CD4-positive, alpha-beta T cell treated with Interleukin-2 at 100 ng/mL for 4 hours (primary cell): ENCODE results near the gene MB21D2.
"Not testable (repeated sequence)": the region's sequence is repeated elsewhere in the genome, so short reads cannot be mapped to it uniquely, and the experiment has no call there.

ENCODE experiments used
- DNase-seq: peaks from one replicate; pipeline ENCODE4 v3.0.0-alpha.2; 2020; ENCODE audit warnings: low spot score

The MB21D2 gene

GRCh38 chr3:192860454-192860853 lies 57.2 kb downstream of the MB21D2 start:
- no peak for DNase-seq

DNA sequence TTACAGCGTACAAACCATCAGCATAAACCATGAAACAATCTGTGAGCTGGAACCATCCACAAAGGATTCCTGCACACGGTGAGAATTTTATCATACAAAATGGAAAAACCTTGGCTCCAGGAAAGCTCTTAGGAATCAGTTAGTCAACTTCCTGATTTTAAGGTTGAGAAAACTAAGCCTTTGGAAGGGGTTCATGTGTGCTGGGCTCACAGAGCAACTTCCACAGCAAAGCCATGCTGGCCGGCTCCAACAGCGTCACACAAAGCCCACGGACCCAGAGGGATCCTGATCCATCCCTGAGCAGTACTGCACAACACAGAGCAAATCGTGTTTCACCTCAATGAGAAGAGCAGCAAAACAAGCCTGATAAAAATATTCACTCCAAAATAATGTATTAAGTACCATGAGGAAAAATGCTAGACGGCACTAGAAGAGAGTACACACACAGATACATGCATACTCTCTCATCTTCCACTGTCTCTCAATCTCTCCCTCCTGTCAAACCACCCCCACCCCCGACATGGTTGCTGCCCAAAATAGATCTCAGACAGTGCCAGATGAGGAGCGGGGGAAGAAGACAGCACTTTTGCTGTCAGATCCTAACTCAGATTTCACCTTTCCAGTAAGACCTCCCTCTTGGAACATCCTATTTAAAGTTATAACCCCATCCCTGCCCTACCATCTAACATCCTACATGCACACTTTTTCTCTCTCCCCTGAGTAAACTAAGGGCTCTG lies 58.6 kb downstream of the MB21D2 start:
- no peak for DNase-seq

DNA sequence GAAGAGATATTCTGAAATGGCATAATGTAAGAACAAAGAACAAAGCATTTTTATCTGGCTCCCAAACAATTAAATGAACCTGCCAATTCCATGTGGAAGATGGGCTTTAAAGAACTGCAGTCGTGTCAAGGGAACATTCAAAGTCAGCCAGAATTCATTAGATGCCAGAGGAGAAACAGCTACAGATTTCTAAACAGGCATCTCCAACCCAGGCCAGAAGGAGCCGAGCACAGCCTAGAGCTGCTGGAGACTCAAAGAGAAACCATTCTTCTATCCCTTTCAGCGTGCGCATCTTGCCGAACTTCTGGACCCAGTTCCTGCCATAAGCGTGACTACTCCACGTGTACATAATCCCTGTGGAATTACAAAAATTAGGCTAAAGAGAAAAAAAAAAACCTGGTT lies 60.4 kb downstream of the MB21D2 start:
- no peak for DNase-seq

DNA sequence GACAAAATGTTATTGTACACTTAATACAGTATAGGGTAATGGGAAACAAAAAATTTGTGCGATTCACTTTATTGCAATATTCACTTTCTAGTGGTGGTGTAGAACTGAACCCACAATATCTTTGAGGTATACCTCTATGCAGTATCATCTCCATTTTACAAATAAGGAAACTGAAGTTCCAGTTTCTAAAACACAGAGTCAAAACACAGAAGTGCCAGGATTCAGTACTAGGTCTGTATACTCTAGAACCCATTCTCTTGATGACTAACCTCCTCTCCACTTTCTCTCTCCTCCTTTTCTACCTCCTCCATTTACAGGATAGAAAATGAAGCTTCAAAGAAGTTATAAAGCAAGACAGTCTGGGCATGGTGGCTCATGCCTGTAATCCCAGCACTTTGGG lies 62.2 kb downstream of the MB21D2 start:
- no peak for DNase-seq

GRCh38 chr3:192851821-192852372 lies 65.8 kb downstream of the MB21D2 start:
- peak; percentile 5 for DNase-seq

- peak; percentile 31 for DNase-seq
These were observed 67.1 kb downstream of the MB21D2 start for GRCh38 chr3:192850451-192850981.

DNA sequence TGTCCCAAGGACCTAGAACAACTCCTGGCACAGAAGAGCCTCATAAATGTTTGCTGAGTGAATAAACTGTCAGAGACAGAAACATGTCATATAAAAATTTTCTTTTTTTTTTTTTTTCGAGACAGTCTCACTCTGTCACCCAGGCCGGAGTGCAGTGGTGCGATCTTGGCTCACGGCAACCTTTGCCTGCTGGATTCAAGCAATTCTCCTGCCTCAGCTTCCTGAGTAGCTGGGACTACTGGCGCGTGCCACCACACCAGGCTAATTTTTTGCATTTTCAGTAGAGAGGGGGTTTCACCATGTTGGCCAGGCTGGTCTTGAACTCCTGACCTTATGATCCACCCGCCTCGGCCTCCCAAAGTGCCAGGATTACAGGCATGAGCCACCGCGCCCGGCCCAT lies 67.8 kb downstream of the MB21D2 start:
- DNase-seq, result not testable (repeated sequence)

DNA sequence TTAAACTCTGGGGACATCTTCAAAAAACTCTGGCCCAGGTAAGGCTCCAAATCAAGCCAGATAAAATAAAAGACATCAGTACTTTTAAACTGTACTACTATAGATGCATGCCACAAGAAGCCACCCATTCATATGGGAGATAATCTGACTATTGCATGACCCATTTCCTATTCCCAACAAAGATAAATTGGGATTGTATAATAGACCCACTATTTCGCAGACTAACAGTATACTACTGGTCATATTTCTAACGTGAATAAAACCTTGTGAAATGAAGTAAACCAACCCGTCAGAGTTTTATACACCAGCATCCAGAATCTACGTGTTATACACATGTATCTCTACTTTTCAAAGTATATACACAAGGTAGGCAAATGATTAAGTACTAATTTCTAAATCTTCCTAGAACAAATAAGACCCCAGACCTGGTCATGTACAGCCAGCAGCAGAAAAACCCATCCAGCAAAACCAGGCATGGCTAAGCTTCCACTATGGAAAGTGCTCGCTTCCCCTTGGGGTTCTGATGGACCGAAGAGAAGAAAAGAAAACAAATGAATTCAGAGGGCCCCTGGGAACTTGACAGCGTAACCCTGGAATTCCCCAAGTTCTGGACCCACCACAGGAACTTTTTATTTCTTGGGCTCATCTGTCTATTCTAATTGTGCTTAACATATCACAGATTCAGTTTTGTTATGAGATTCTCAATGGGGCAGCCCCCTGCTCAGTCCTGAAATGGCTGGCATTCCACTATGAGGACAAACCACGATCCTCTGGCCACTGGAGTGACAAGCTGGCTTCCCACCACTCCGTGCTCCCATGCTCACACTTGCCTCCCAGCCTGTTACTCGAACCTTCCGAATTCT lies 69.1 kb downstream of the MB21D2 start:
- DNase-seq, result no peak

DNA sequence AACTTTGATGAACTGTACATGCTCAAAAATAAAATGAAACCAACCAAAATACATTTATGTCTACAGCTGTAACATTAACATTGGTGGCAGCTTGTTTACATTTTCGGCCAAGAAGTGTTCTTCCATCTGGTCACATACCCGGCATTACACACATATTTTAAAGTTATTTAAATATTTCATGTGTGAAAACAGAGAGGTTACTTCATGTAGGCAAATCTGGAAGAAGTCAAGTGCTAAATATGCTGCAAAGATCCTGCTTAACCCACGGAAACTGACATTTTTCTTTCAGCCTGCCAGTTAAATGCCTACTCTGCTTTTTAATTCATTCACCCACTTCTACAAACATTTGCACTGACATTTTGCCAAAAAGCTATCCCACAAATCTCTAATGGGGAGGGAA lies 69.7 kb downstream of the MB21D2 start:
- no peak for DNase-seq

- DNase-seq, result no peak
These were observed 72.2 kb downstream of the MB21D2 start for GRCh38 chr3:192845526-192845855.

- no peak for DNase-seq
These were observed 72.7 kb downstream of the MB21D2 start for GRCh38 chr3:192844836-192845525.

GRCh38 chr3:192844486-192844765 lies 73.2 kb downstream of the MB21D2 start:
- no peak for DNase-seq

- no peak for DNase-seq
These were observed 73.8 kb downstream of the MB21D2 start for GRCh38 chr3:192843723-192844485.

DNA sequence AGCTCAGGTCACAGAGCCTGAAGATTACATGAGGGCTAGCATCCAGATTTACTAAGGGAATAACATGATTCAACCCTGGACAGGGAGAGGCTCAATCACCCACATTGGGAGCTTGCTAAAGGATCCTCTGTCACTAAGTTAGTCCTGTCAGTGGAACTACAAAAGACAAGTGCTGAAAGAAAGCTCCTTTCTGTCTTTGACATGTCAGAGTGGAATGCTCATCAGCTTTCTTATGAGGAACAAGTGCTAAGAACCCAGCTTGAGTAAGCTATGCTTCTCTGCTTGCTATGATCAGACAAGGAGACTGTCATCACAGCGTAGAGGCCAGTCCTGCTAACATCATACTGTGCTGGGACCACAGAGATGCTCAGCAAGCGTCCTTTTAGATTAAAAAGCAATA lies 74.5 kb downstream of the MB21D2 start:
- no peak for DNase-seq

GRCh38 chr3:192842711-192843110 lies 74.9 kb downstream of the MB21D2 start:
- DNase-seq, result no peak

GRCh38 chr3:192842138-192842537 lies 75.5 kb downstream of the MB21D2 start:
- no peak for DNase-seq

DNA sequence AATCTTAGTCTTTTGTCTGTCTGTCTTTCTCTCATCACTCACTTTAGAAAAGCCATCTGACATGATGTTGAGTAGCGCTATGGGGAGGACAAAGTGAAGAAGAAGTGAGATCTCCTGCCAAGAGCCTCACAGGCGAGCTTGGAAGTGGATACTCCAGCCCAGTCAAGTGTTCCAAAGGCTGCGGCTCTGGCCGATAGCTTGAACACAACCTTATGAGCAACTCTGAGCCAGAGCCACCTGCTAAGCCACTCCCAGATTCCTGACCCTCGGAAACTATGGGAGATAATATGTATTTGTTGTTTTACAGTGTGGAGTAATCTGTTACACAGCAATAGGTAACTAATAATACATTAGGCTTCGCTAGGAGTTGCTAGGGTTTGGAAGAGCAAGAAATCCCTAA lies 76.2 kb downstream of the MB21D2 start:
- no peak for DNase-seq

DNA sequence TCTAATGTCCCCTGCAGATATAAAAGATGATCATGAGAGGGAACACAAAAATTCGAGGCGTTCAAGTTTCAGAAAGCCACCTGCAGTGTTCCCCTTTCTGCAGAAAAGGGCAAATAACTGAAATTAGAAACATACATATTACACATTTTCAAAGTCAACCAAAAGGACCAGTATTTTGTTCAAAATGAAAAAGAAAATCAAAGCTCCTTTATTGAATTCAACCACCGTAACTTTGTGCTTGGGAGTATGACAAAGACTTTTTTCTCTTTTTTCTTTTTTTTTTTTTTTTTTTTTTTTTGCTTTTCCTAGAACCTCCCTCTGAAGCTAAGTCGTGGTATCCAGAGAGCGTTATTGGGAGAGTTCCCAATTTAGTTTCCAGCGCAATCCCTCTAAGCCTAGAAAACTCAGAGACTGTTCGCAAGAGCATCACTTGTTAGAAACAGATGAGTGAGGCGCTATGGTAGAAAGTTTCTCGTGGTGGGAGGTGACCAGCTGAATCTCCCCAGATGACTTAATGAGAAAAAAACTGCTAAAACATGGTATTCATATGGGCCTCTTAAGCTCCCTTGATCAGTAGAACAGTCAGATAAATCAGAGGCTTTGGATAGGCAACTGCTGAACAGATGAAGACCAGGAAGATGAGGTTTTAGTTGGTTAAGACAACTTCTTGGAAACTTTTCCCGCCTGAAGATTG lies 77.4 kb downstream of the MB21D2 start:
- no peak for DNase-seq

- DNase-seq, result no peak
These were observed 81.5 kb downstream of the MB21D2 start for GRCh38 chr3:192835818-192836815.

DNA sequence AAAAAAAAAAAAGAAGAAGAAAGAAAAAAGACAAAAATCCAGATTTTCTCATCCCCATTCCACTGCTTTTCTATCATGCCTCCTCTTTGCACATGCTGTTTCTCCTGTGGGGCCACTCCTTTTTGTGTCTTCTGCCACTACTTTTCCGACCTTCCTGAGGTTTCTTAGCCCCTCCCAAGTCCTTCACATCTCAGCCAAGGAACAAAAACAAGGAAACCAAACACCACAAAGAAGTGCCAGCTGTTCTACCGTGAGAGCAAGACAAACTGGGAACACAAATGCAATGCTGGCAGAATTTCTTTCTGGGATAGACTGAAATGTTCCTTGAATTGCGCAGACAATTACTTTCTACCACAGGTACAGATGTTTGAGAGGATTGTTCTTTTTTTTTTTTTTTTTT lies 83.2 kb downstream of the MB21D2 start:
- DNase-seq, result no peak
